ENCODE measurements around the gene TECTB.
"Not testable (repeated sequence)": the region's sequence is repeated elsewhere in the genome, so short reads cannot be mapped to it uniquely, and the experiment has no call there.

TECTB gene

DNA sequence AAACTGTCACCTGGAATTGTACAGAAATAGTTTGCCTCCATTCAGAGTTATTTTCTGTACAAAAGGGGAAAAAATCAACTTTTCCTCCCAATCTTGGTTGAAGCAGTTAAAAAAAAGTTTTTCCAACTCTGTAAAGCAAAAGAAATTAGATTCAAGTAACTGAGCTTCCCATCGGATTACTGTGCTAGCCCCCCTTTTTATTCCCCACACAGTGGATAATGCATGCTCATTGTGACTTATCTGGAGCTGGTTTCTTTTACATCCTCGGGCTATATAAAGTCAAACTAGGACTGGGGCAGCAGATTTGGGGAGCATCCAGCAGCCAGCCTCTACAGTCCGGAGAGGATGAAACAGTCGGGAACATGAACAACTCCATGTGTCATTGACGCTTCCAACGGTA lies at the start of gene TECTB:
TECTB (plus strand) TSS at position 301 of the 400 bp plus-strand sequence. CDS start 335 bp downstream, outside the sequence.
- DNase-seq: no peak

DNA sequence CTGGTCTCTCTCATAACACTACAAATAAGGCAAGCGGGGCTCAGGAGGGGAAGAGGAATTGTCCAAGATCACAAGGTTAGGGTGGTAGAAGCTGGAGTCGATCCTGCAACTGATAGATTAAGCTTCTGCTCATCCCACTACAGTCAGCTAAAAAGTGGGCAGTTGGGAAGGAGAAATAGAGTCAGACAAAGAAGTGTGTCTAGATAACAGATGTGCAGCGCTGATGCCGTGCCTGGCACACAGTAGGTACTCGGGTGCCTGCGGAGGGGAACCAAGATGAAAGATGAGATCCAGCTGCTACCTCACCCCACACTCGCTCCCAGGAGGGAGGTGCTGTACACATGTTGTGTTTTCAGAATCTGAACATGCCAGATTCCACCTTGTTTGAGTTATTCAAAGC lies 48.1 kb upstream of the TECTB start:
- DNase-seq: no peak

GRCh38 chr10:112235920-112236319 lies 47.3 kb upstream of the TECTB start:
- no peak for DNase-seq

GRCh38 chr10:112236486-112236885 lies 46.7 kb upstream of the TECTB start:
- no peak for DNase-seq

GRCh38 chr10:112239347-112239746 lies 43.9 kb upstream of the TECTB start:
- no peak for DNase-seq

- no peak for DNase-seq
These were observed 42.8 kb upstream of the TECTB start for GRCh38 chr10:112240441-112240840.

GRCh38 chr10:112241651-112242341 lies 41.4 kb upstream of the TECTB start:
- DNase-seq: no peak

DNA sequence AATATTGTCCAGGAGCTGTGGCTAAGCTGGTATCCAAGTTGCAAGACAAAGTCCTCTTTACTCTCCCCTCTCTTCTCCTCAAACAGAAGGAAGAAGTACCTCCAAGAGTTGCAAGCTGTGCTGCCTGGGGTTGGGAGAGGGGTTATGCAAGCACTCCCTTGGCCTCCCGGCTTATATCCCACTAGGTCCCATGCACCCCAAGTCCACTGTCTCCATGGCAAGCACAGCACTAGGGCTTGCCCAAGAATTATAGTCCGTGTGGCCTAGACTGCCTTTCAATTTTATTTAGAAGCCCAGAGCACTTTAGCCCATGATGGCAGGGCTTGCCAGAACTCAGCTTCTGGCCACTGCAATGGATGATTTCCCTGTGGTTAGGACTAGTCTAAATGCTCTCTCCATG lies 40.4 kb upstream of the TECTB start:
- DNase-seq: no peak

DNA sequence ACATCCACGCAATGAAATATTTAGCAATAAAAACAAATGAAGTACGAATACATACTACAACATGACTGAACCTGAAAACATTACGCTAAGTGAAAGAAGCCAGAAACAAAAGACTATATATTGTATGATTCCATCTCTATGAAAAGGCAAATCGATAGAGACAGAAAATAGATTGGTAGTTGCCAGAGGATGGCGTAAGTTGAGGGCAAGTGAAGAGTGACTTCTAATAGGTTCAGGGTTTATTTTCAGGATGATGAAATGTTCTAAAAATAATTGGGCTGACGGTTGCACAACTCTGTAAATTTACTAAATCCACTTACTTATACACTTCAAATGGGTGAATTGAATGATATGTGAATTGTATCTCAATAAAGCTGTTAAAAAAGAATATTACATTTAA lies 39.5 kb upstream of the TECTB start:
- no peak for DNase-seq

DNA sequence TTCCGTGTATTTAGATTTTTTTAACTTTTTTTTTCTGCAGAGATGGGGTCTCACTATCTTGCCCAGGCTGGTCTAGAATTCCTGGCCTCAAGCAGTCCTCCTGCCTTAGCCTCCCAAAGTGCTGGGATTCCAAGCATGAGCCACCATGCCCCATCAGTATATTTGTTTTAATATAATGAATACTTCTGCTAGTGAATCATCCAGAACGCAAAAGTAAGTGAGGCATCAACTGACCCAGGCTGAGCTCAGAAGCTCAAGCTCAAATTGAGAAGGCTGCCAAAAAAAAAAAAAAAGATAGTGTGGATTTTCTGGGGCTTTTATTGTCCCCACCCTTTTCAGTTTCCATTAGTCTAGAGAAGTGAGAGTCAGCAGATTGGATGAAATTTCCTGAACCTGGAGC lies 39.0 kb upstream of the TECTB start:
- DNase-seq: no peak

DNA sequence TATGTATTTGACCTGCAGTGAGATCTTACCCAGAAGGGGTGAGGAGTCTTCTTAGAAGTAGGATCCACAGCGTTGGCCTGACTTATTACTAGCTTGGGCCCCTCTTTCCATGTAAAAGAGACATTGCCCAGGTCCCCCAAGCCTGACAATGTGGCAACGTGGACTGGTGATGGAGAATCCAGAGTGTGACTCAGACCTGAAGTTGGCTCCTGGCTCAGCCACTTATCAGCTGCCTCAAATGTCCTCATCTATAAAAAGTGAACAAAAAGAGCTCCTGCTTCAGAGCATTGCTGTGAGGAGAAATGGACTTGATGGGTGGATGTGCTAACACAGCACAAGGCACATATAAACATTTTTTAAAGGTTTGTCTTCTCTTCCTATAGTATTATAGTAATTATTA lies 35.4 kb upstream of the TECTB start:
- DNase-seq: no peak

- DNase-seq: no peak
These were observed 34.5 kb upstream of the TECTB start for GRCh38 chr10:112248584-112249295.

- no peak for DNase-seq
These were observed 33.5 kb upstream of the TECTB start for GRCh38 chr10:112249722-112250121.

GRCh38 chr10:112250555-112250954 lies 32.6 kb upstream of the TECTB start:
- DNase-seq: no peak

DNA sequence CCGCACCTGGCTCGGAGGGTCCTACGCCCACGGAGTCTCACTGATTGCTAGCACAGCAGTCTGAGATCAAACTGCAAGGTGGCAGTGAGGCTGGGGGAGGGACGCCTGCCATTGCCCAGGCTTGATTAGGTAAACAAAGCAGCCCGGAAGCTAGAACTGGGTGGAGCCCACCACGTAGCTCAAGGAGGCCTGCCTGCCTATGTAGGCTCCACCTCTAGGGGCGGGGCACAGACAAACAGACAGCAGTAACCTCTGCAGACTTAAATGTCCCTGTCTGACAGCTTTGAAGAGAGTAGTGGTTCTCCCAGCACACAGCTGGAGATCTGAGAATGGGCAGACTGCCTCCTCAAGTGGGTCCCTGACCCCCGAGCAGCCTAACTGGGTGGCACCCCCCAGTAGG lies 32.0 kb upstream of the TECTB start:
- DNase-seq: not testable (repeated sequence)

- no peak for DNase-seq
These were observed 24.8 kb upstream of the TECTB start for GRCh38 chr10:112258407-112258806.

- no peak for DNase-seq
These were observed 23.5 kb upstream of the TECTB start for GRCh38 chr10:112259688-112260087.

- DNase-seq: no peak
These were observed 22.4 kb upstream of the TECTB start for GRCh38 chr10:112260831-112261230.

DNA sequence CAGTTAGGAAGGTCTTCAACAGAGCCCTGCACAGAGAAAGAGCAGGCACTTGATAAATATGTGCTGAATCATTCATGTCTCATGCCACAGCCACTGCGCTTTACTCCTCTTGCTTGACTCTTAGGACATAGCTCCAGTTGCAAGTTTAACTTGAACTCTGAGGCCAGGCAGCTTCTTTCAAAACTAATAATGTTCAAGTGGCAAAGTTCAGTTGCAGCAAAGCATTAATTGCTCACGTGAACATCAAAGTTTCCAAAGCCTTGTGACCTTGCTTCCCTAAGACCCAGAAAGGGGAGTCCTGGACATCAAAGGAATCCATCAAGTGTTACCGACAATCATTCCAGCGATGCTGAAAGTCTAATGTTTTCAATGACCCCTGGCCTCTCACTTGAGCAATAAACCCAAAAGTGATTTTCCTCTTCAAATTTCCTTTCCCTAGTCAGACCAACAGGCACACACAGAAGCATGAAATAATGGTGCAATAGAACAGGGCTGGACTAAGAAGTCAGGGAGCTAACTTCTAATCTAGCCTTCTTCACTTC lies 21.8 kb upstream of the TECTB start:
- DNase-seq: no peak

- no peak for DNase-seq
These were observed 20.7 kb upstream of the TECTB start for GRCh38 chr10:112262546-112262945.

GRCh38 chr10:112265745-112266144 lies 17.5 kb upstream of the TECTB start:
- no peak for DNase-seq

- no peak for DNase-seq
These were observed 13.9 kb upstream of the TECTB start for GRCh38 chr10:112269266-112269665.

GRCh38 chr10:112271982-112272381 lies 11.2 kb upstream of the TECTB start:
- no peak for DNase-seq

DNA sequence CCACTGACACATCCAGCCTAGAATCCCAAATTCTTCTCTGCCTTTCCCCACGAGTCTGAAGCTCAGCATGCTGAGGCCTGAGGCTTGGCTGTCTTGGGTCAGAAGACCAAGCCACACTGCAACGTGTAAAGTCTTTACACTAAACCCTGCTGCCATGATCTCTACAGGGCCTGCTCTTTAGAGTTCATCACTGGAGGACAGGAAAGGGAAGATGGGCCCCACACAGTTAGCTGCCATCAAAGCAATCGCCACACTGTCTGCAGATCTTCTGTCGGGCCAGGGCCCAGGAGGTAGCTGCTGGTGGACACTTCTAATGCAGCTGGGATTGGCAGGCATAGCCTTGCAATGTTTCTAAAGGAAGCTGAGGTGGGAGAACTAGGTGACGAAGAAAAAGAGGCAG lies 8.4 kb upstream of the TECTB start:
- DNase-seq: no peak
